Mesendoderm (in vitro differentiated cells): ENCODE results near the gene ANXA6.
A peak's percentile ranks its signal among the peaks of the same experiment; 100 is the strongest.

Experiments used
- DNase-seq: peaks from one replicate; pipeline ENCODE4 v3.0.0; 2013
- H2AK5ac ChIP-seq: 2 replicates; pipeline ENCODE4 v1.6.1; 2013; ENCODE audit warnings: low read length, inconsistent platforms
- H2BK120ac ChIP-seq: 2 replicates; pipeline ENCODE4 v1.6.1; 2013; ENCODE audit warnings: low read depth, mild to moderate bottlenecking, low read length, moderate library complexity, mixed read lengths
- H2BK15ac ChIP-seq: replicated peaks from 2 replicates; pipeline ENCODE4 v1.6.1; 2013; ENCODE audit warnings: low read depth, mild to moderate bottlenecking, moderate library complexity
- H2BK5ac ChIP-seq: 2 replicates; pipeline ENCODE4 v1.6.1; 2013; ENCODE audit warnings: low read length, inconsistent platforms
- H3K18ac ChIP-seq: 2 replicates; pipeline ENCODE4 v1.6.1; 2013; ENCODE audit warnings: mild to moderate bottlenecking, low read length, mixed read lengths
- H3K23ac ChIP-seq: one replicate; pipeline ENCODE4 v1.6.1; 2013; ENCODE audit warnings: low read length
- H3K27ac ChIP-seq: 2 replicates; pipeline ENCODE4 v1.5.1; 2013; ENCODE audit warnings: low read depth, mild to moderate bottlenecking, inconsistent platforms, low read length, moderate library complexity
- H3K27me3 ChIP-seq: 2 replicates; pipeline ENCODE4 v1.6.1; 2013; ENCODE audit warnings: low read length, control low read depth, mild to moderate bottlenecking, inconsistent platforms; ENCODE audit not compliant: insufficient read depth, poor library complexity
- H3K36me3 ChIP-seq: 2 replicates; pipeline ENCODE4 v1.6.1; 2013; ENCODE audit warnings: low read length, inconsistent platforms; ENCODE audit not compliant: control insufficient read depth, insufficient read depth
- H3K4ac ChIP-seq: one replicate; pipeline ENCODE4 v1.6.1; 2013; ENCODE audit warnings: low read depth, mild to moderate bottlenecking, low read length, moderate library complexity
- H3K4me1 ChIP-seq: 2 replicates; pipeline ENCODE4 v1.6.1; 2013; ENCODE audit warnings: low read depth, low read length, inconsistent platforms; ENCODE audit not compliant: control insufficient read depth
- H3K4me2 ChIP-seq: 2 replicates; pipeline ENCODE4 v1.6.1; 2013; ENCODE audit warnings: low read length
- H3K4me3 ChIP-seq: 2 replicates; pipeline ENCODE4 v1.5.1; 2013; ENCODE audit warnings: mild to moderate bottlenecking, low read length
- H3K56ac ChIP-seq: one replicate; pipeline ENCODE4 v1.6.1; 2013; ENCODE audit warnings: low read length
- H3K79me1 ChIP-seq: 2 replicates; pipeline ENCODE4 v1.6.1; 2013; ENCODE audit warnings: low read length, inconsistent platforms
- H3K79me2 ChIP-seq: 2 replicates; pipeline ENCODE4 v1.6.1; 2013; ENCODE audit warnings: mild to moderate bottlenecking, low read length; ENCODE audit not compliant: control insufficient read depth, insufficient read depth
- H3K9ac ChIP-seq: 2 replicates; pipeline ENCODE4 v1.6.1; 2013; ENCODE audit warnings: low read length, inconsistent platforms
- H4K5ac ChIP-seq: one replicate; pipeline ENCODE4 v1.6.1; 2013; ENCODE audit warnings: low read length
- H4K8ac ChIP-seq: one replicate; pipeline ENCODE4 v1.6.1; 2013; ENCODE audit warnings: low read depth, mild to moderate bottlenecking, control low read depth, low read length, moderate library complexity
- WGBS: extraction: QIAGEN DNeasy Blood & Tissue Kit; methylation state at CpG from one replicate; pipeline ENCODE4 v1.1.7; 2013; ENCODE audit warnings: low lambda C conversion rate, missing lambda C conversion rate; ENCODE audit not compliant: insufficient coverage; ENCODE audit errors: extremely low coverage; 5-methylcytosine and 5-hydroxymethylcytosine counted together

The ANXA6 gene

DNA sequence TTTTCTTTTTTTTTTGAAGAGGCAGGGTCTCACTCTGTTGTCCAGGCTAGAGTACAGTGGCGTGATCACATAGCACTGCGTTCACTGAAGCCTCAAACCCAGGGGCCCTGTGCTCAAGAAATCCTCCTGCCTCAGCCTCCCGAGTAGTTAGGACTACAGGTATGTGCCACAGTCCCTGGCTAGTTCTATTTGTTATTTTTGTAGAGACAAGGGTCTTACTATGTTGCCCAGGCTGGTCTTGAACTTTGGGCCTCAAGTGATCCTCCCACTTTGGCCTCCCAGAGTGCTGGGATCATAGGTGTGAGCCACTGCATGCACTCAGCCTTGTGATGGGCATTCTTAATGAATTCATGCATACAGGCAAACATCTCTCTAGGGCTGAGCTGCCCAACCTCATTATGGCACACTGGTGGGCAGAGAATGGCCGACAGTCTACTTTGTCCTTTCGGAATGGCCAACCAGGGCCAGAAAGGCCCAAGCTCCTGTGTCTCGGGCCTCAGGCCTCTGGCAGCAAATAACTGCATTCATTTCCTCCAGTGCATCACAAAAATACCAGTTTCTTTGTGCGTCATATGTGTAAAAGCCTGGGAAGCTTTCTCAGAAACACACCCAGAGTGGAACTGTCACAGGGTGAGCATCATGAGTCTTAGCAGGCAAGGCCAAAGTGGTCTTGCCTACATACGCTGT, 27.2 kb downstream of the ANXA6 start:
- no peak overlapping the region for H3K27ac ChIP-seq
- H2BK15ac ChIP-seq: no peak overlapping the region
- no peak overlapping the region for H3K4me3 ChIP-seq
- H4K5ac ChIP-seq: no peak overlapping the region
- DNase-seq: no peak
- H3K4ac ChIP-seq: no peak overlapping the region
- H3K79me1 ChIP-seq: no peaks in the 10 kb centered on the region
- H2BK5ac ChIP-seq: no peak overlapping the region
- no peak overlapping the region for H4K8ac ChIP-seq
- H2AK5ac ChIP-seq: no peak overlapping the region
- H3K18ac ChIP-seq: no peak overlapping the region
- peaks cover 41% of the 10 kb centered on the region for H3K36me3 ChIP-seq
- H3K27me3 ChIP-seq: no peaks in the 10 kb centered on the region
- no peak overlapping the region for H3K23ac ChIP-seq
- H3K56ac ChIP-seq: no peak overlapping the region
- H3K79me2 ChIP-seq: no peaks in the 10 kb centered on the region
- H3K9ac ChIP-seq: no peak overlapping the region
- no peak overlapping the region for H3K4me2 ChIP-seq
- no peaks in the 10 kb centered on the region for H3K4me1 ChIP-seq
- no CpG with 5 or more reads among the region's 8 CpGs for WGBS
- H2BK120ac ChIP-seq: no peak overlapping the region

DNA sequence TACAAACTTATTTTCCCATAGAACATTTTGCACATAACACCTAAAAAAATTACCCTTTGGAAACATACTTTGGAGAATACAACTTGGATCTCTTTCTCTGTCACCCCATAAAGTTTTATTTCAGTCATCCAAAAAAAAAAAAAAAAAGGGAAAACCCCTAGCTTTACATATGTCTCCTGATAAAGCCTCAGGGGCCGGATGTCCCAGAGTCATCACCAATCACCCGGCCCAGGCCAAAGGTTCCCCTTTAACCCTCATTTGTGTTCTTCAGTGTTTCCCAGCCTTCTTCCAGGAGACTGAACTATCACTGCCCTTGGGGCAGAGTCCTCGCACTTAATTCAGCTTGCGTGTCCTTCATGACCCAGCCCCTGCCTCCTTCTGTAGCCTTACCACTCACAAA, 28.8 kb downstream of the ANXA6 start:
- Histone ChIP-seq H3K79me2 (no peaks in the 10 kb centered on the region), H3K18ac (no peak overlapping the region), H3K4me3 (no peak overlapping the region), H2BK120ac (no peak overlapping the region), H3K56ac (no peak overlapping the region), H3K79me1 (no peaks in the 10 kb centered on the region), H3K4me1 (no peaks in the 10 kb centered on the region), H3K4ac (no peak overlapping the region), H3K27me3 (no peaks in the 10 kb centered on the region), H4K5ac (no peak overlapping the region), H3K27ac (no peak overlapping the region), H3K36me3 (peaks cover 32% of the 10 kb centered on the region), H2AK5ac (no peak overlapping the region), H2BK15ac (no peak overlapping the region), H3K23ac (no peak overlapping the region), H3K4me2 (no peak overlapping the region), H3K9ac (no peak overlapping the region), H4K8ac (no peak overlapping the region), H2BK5ac (no peak overlapping the region)
- no CpG with 5 or more reads among the region's 4 CpGs for WGBS
- no peak for DNase-seq

DNA sequence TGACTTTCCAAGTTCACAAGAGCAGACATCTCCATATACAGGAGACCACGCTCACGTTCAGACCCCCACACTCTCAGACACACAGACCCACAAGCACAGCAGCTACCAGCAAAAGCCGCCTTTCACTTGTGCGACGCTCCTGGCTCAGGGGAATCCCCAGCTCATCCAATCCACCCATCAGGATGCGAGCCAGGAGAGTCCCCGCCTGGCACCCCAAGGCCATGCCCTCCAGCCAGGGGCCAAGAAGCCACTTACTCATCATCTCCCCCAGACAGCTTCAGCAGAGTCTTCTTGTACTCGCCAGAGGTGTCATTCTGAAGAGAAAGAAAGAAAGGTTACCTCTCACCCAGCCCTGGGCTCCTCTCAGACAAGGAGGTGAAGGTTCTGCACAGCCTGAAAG, 29.7 kb downstream of the ANXA6 start:
- no peak overlapping the region for H2AK5ac ChIP-seq
- H3K79me2 ChIP-seq: no peaks in the 10 kb centered on the region
- WGBS: no CpG with 5 or more reads among the region's 8 CpGs
- H2BK5ac ChIP-seq: no peak overlapping the region
- H3K9ac ChIP-seq: no peak overlapping the region
- H2BK120ac ChIP-seq: no peak overlapping the region
- no peaks in the 10 kb centered on the region for H3K27me3 ChIP-seq
- no peak overlapping the region for H3K4me2 ChIP-seq
- H3K79me1 ChIP-seq: no peaks in the 10 kb centered on the region
- no peak overlapping the region for H3K4ac ChIP-seq
- no peak overlapping the region for H3K23ac ChIP-seq
- DNase-seq: no peak
- H2BK15ac ChIP-seq: no peak overlapping the region
- no peak overlapping the region for H3K4me3 ChIP-seq
- no peak overlapping the region for H3K18ac ChIP-seq
- no peak overlapping the region for H4K8ac ChIP-seq
- H3K27ac ChIP-seq: no peak overlapping the region
- H3K36me3 ChIP-seq: peaks cover 36% of the 10 kb centered on the region
- no peaks in the 10 kb centered on the region for H3K4me1 ChIP-seq
- H4K5ac ChIP-seq: no peak overlapping the region
- H3K56ac ChIP-seq: no peak overlapping the region

DNA sequence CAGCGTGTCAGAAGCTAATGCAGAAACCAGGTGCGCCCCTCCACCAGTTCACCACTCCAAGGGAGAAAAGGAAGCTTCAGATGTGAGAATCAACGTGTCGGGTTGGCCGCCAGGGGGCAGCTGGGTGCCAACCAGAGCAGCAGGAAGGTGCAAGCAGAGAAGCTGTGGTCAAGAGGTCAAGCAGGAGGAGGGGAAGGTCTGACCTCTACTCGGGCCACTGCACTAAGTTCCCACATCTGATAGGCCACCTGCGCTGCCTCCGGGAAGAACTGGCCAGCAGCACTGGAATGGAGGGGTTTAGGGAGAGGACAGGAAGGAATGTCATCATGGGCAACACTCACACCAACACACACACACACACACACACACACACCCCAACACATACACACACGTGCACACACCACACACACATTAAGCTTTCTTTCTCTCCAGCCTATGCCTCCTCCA, 31.4 kb downstream of the ANXA6 start:
- no peaks in the 10 kb centered on the region for H3K79me1 ChIP-seq
- no peak overlapping the region for H3K27ac ChIP-seq
- no peak overlapping the region for H2AK5ac ChIP-seq
- DNase-seq: peak; percentile 72
- H3K27me3 ChIP-seq: no peaks in the 10 kb centered on the region
- no peak overlapping the region for H4K5ac ChIP-seq
- no peak overlapping the region for H3K4ac ChIP-seq
- no peak overlapping the region for H3K4me2 ChIP-seq
- no peaks in the 10 kb centered on the region for H3K4me1 ChIP-seq
- H3K9ac ChIP-seq: no peak overlapping the region
- no peak overlapping the region for H3K4me3 ChIP-seq
- WGBS: no CpG with 5 or more reads among the region's 9 CpGs
- H2BK5ac ChIP-seq: no peak overlapping the region
- no peak overlapping the region for H2BK15ac ChIP-seq
- peaks cover 38% of the 10 kb centered on the region for H3K36me3 ChIP-seq
- H3K56ac ChIP-seq: no peak overlapping the region
- H3K23ac ChIP-seq: no peak overlapping the region
- no peak overlapping the region for H4K8ac ChIP-seq
- H2BK120ac ChIP-seq: no peak overlapping the region
- H3K79me2 ChIP-seq: no peaks in the 10 kb centered on the region
- H3K18ac ChIP-seq: no peak overlapping the region

DNA sequence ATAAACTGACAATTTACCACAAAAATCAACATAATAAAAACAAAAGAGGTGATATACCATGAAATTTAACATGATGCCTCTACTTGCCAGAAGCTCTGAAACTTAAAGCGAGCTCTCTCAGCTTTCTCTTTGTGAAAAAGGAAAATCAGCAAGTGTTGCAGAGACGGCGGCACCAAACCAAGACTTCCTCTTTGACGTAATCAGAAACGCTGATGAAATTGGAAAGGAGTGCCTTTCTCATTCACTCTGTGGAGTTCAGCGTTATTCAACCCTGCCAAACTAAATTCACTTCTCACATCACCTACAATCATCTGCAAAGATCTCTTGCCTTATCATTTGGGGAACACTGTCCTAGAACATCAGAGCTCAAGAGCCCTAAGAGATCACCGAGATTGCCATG, 32.2 kb downstream of the ANXA6 start:
- Histone ChIP-seq H2BK15ac (no peak overlapping the region), H3K27me3 (no peaks in the 10 kb centered on the region), H3K23ac (no peak overlapping the region), H3K79me1 (no peaks in the 10 kb centered on the region), H3K4ac (no peak overlapping the region), H3K36me3 (peaks cover 34% of the 10 kb centered on the region), H2AK5ac (no peak overlapping the region), H2BK120ac (no peak overlapping the region), H3K9ac (no peak overlapping the region), H3K56ac (no peak overlapping the region), H2BK5ac (no peak overlapping the region), H3K4me2 (no peak overlapping the region), H3K79me2 (no peaks in the 10 kb centered on the region), H3K4me1 (no peaks in the 10 kb centered on the region), H3K18ac (no peak overlapping the region), H3K4me3 (no peak overlapping the region), H4K5ac (no peak overlapping the region), H3K27ac (no peak overlapping the region), H4K8ac (no peak overlapping the region)
- DNase-seq: no peak
- WGBS: no CpG with 5 or more reads among the region's 7 CpGs
